GM23248 (cell line): Measurements from ENCODE around the gene RNASE9. TPM values are rescaled to one million over a fixed set of nuclear protein-coding genes. Genes with fewer than 3 reads are reported as not detected.

Experiments
- DNase-seq: peaks from one replicate; pipeline ENCODE4 v3.0.0-alpha.2; 2015
- H2AFZ ChIP-seq: fragments of 200-600 bp; sonication (generic); 2 replicates; pipeline ENCODE4 v1.6.1; 2016; ENCODE audit warnings: antibody characterized with exemption
- H3F3A ChIP-seq: fragments of 200-600 bp; sonication (generic); 2 replicates; pipeline ENCODE4 v1.6.1; 2016; ENCODE audit warnings: mild to moderate bottlenecking, antibody characterized with exemption, mixed run types; ENCODE audit not compliant: insufficient read depth
- H3K27ac ChIP-seq: fragments of 200-600 bp; sonication (generic); 2 replicates; pipeline ENCODE4 v1.5.1; 2016; ENCODE audit warnings: mild to moderate bottlenecking
- H3K27me3 ChIP-seq: fragments of 200-600 bp; sonication (generic); replicated peaks from 2 replicates; pipeline ENCODE4 v1.6.1; 2016; ENCODE audit warnings: mild to moderate bottlenecking; ENCODE audit not compliant: insufficient read depth
- H3K36me3 ChIP-seq: fragments of 200-600 bp; sonication (generic); 2 replicates; pipeline ENCODE4 v1.6.1; 2016; ENCODE audit warnings: low read depth, mild to moderate bottlenecking
- H3K4me1 ChIP-seq: fragments of 200-600 bp; sonication (generic); 2 replicates; pipeline ENCODE4 v1.6.1; 2016; ENCODE audit warnings: mild to moderate bottlenecking; ENCODE audit not compliant: insufficient read depth
- H3K4me2 ChIP-seq: fragments of 200-600 bp; sonication (generic); one replicate; pipeline ENCODE4 v1.6.1; 2016; ENCODE audit warnings: mild to moderate bottlenecking; ENCODE audit not compliant: unreplicated experiment
- H3K4me3 ChIP-seq: fragments of 200-600 bp; sonication (generic); 2 replicates; pipeline ENCODE4 v1.5.1; 2016; ENCODE audit warnings: mild to moderate bottlenecking
- H3K79me2 ChIP-seq: fragments of 200-600 bp; sonication (generic); 2 replicates; pipeline ENCODE4 v1.6.1; 2016; ENCODE audit warnings: mild to moderate bottlenecking; ENCODE audit not compliant: insufficient read depth
- H3K9ac ChIP-seq: fragments of 200-600 bp; sonication (generic); 2 replicates; pipeline ENCODE4 v1.6.1; 2016; ENCODE audit warnings: mild to moderate bottlenecking
- H3K9me2 ChIP-seq: fragments of 200-600 bp; sonication (generic); 2 replicates; pipeline ENCODE4 v1.6.1; 2016; ENCODE audit warnings: mixed run types, mild to moderate bottlenecking, moderate library complexity; ENCODE audit not compliant: insufficient read depth
- H3K9me3 ChIP-seq: fragments of 200-600 bp; sonication (generic); one replicate; pipeline ENCODE4 v1.6.1; 2017; ENCODE audit warnings: low read depth
- H4K20me1 ChIP-seq: fragments of 200-600 bp; sonication (generic); 2 replicates; pipeline ENCODE4 v1.6.0; 2016; ENCODE audit not compliant: insufficient read depth
- EZH2 ChIP-seq: fragments of 200-600 bp; sonication (generic); IDR thresholded peaks from 2 replicates; pipeline ENCODE4 v1.6.1; 2018; ENCODE audit warnings: antibody characterized with exemption, mild to moderate bottlenecking; ENCODE audit not compliant: insufficient read depth, poor library complexity, severe bottlenecking
- EZH2phosphoT487 ChIP-seq: fragments of 200-600 bp; sonication (generic); IDR thresholded peaks from 2 replicates; pipeline ENCODE4 v1.6.1; 2018; ENCODE audit warnings: antibody characterized with exemption, moderate library complexity, mild to moderate bottlenecking, low read depth; ENCODE audit not compliant: insufficient read depth
- WGBS, 2 experiments: methylation state at CpG; one replicate each; pipeline ENCODE4 v1.1.6; 2015 to 2017; ENCODE audit warnings: low lambda C conversion rate in 2 of 2, low coverage in 1 of 2; ENCODE audit errors: missing lambda C conversion rate in 2 of 2; 5-methylcytosine and 5-hydroxymethylcytosine counted together
- in situ Hi-C: fragments of 300-500 bp; cut with MboI; formaldehyde crosslinking; loops from 2 replicates; pipeline ENCODE4 v1.15.0; 2020
- polyA plus RNA-seq: library from polyadenylated mRNA; unstranded; fragments of >200 nt; fragmentation: Nextera tagmentation; extraction: Ambion mirVana; gene quantifications from 2 replicates; pipeline ENCODE4 v1.2.1, GENCODE V29; 2016
- total RNA-seq: library from RNA; depleted of rRNA; stranded (reverse); fragments of >200 nt; shearing (Covaris generic); gene quantifications from 2 replicates; pipeline ENCODE4 v1.2.3, GENCODE V29; 2014

The RNASE9 gene
- total and polyA plus RNA-seq, 2 experiments from 2014 or later = not detected

GRCh38 chr14:20608383-20609110 is 47.7 kb upstream of the RNASE9 start:
- H3K9ac ChIP-seq = no peak overlapping the region
- H3K27ac ChIP-seq = no peak overlapping the region
- H3K9me2 ChIP-seq = no peaks in the 10 kb centered on the region
- 63 to 72% methylated on average over 7 of the region's 7 CpGs for WGBS, 2 experiments
- H3K9me3 ChIP-seq = no peaks in the 10 kb centered on the region
- no peak overlapping the region for H3K4me2 ChIP-seq
- H4K20me1 ChIP-seq = peaks cover 3% of the 10 kb centered on the region; the same call in 1 of the 2 replicates
- H3K4me1 ChIP-seq = peaks cover 8% of the 10 kb centered on the region; the same call in 1 of the 2 replicates
- no peak overlapping the region for H3K4me3 ChIP-seq
- no peaks in the 10 kb centered on the region for H3K79me2 ChIP-seq
- in situ Hi-C loops = loop anchor here (10.0 kb wide), 1 partner anchor 284 kb away; no protein-coding TSS in a partner anchor
- H2AFZ ChIP-seq = no peak overlapping the region
- peaks cover 31% of the 10 kb centered on the region for H3F3A ChIP-seq
- no peak for DNase-seq
- no peaks in the 10 kb centered on the region for H3K27me3 ChIP-seq
- TF ChIP-seq EZH2phosphoT487 (no peak), EZH2 (no peak)
- H3K36me3 ChIP-seq = no peaks in the 10 kb centered on the region

GRCh38 chr14:20607617-20608016 is 46.8 kb upstream of the RNASE9 start:
- Histone ChIP-seq H3F3A (peaks cover 25% of the 10 kb centered on the region), H3K4me3 (no peak overlapping the region), H3K4me1 (peaks cover 3% of the 10 kb centered on the region; the same call in 1 of the 2 replicates), H3K4me2 (no peak overlapping the region), H3K36me3 (no peaks in the 10 kb centered on the region), H3K9me3 (no peaks in the 10 kb centered on the region), H2AFZ (no peak overlapping the region), H3K27me3 (no peaks in the 10 kb centered on the region), H4K20me1 (no peaks in the 10 kb centered on the region), H3K79me2 (no peaks in the 10 kb centered on the region), H3K9ac (no peak overlapping the region), H3K9me2 (no peaks in the 10 kb centered on the region), H3K27ac (no peak overlapping the region)
- TF ChIP-seq EZH2phosphoT487 (no peak), EZH2 (no peak)
- WGBS, 2 experiments = 43 to 44% methylated on average over 5 of the region's 5 CpGs
- in situ Hi-C loops = loop anchor here (10.0 kb wide), 1 partner anchor 283 kb away; no protein-coding TSS in a partner anchor
- no peak for DNase-seq

GRCh38 chr14:20606902-20607242 is 46.0 kb upstream of the RNASE9 start:
- no peaks in the 10 kb centered on the region for H3K27me3 ChIP-seq

GRCh38 chr14:20606190-20606901 is 45.5 kb upstream of the RNASE9 start:
- Histone ChIP-seq H4K20me1 (no peaks in the 10 kb centered on the region), H3K9me3 (no peaks in the 10 kb centered on the region), H3K9me2 (no peaks in the 10 kb centered on the region), H3K4me2 (no peak overlapping the region), H3K27me3 (no peaks in the 10 kb centered on the region), H3K36me3 (no peaks in the 10 kb centered on the region), H2AFZ (no peak overlapping the region), H3K9ac (no peak overlapping the region), H3K4me1 (no peaks in the 10 kb centered on the region), H3K79me2 (no peaks in the 10 kb centered on the region), H3K27ac (no peak overlapping the region), H3K4me3 (no peak overlapping the region), H3F3A (peaks cover 13% of the 10 kb centered on the region)
- 25 to 26% methylated on average over 8 of the region's 8 CpGs for WGBS, 2 experiments
- in situ Hi-C loops = loop anchor here (10.0 kb wide), 1 partner anchor 282 kb away; no protein-coding TSS in a partner anchor
- TF ChIP-seq EZH2phosphoT487 (no peak), EZH2 (no peak)
- DNase-seq = peak; percentile 59

More at GRCh38 chr14:20606902-20607242, 46.0 kb upstream of the RNASE9 start:
- no peak overlapping the region for H3K9ac ChIP-seq
- DNase-seq = no peak
- in situ Hi-C loops = loop anchor here (10.0 kb wide), 1 partner anchor 282 kb away; no protein-coding TSS in a partner anchor
- TF ChIP-seq EZH2 = no peak
- no peak for TF ChIP-seq EZH2phosphoT487
- H3K4me2 ChIP-seq = no peak overlapping the region
- H3K4me1 ChIP-seq = no peaks in the 10 kb centered on the region
- no peaks in the 10 kb centered on the region for H3K36me3 ChIP-seq
- no peaks in the 10 kb centered on the region for H4K20me1 ChIP-seq
- H3K27ac ChIP-seq = no peak overlapping the region
- peaks cover 18% of the 10 kb centered on the region for H3F3A ChIP-seq
- no peaks in the 10 kb centered on the region for H3K9me2 ChIP-seq
- H3K9me3 ChIP-seq = no peaks in the 10 kb centered on the region
- WGBS, 2 experiments = 32 to 38% methylated on average over 2 of the region's 2 CpGs
- no peaks in the 10 kb centered on the region for H3K79me2 ChIP-seq
- H3K4me3 ChIP-seq = no peak overlapping the region
- H2AFZ ChIP-seq = no peak overlapping the region
